H9 (cell line): ENCODE measurements around the gene SEMA4D. TPM values are rescaled to one million over a fixed set of nuclear protein-coding genes. Genes with fewer than 3 reads are reported as not detected.

ENCODE experiments used
- DNase-seq: peaks from one replicate; pipeline ENCODE4 v3.0.0-alpha.2; 2017
- H2AFZ ChIP-seq: one replicate; pipeline ENCODE4 v1.6.1; 2013; ENCODE audit warnings: mild to moderate bottlenecking, low read length, control low read depth, moderate library complexity
- H2AK5ac ChIP-seq: 2 replicates; pipeline ENCODE4 v1.6.1; 2013; ENCODE audit warnings: low read length, control low read depth, mixed read lengths; ENCODE audit not compliant: insufficient read length
- H2BK120ac ChIP-seq: one replicate; pipeline ENCODE4 v1.6.1; 2013; ENCODE audit warnings: low read depth, mild to moderate bottlenecking, low read length, control low read depth, inconsistent platforms; ENCODE audit not compliant: poor library complexity, severe bottlenecking
- H2BK12ac ChIP-seq: 2 replicates; pipeline ENCODE4 v1.6.1; 2013; ENCODE audit warnings: low read length, control low read depth, mixed read lengths, low read depth; ENCODE audit not compliant: insufficient read length
- H2BK15ac ChIP-seq: 2 replicates; pipeline ENCODE4 v1.6.1; 2013; ENCODE audit warnings: low read depth, low read length, control low read depth
- H2BK20ac ChIP-seq: one replicate; pipeline ENCODE4 v1.6.1; 2013; ENCODE audit warnings: low read depth, mild to moderate bottlenecking, low read length, control low read depth, inconsistent platforms; ENCODE audit not compliant: poor library complexity, severe bottlenecking
- H2BK5ac ChIP-seq: 2 replicates; pipeline ENCODE4 v1.6.1; 2013; ENCODE audit warnings: low read length, control low read depth, mixed read lengths; ENCODE audit not compliant: insufficient read length
- H3K14ac ChIP-seq: 2 replicates; pipeline ENCODE4 v1.6.1; 2013; ENCODE audit warnings: low read length, control low read depth; ENCODE audit not compliant: insufficient read depth
- H3K18ac ChIP-seq: 2 replicates; pipeline ENCODE4 v1.6.1; 2013; ENCODE audit warnings: low read depth, mild to moderate bottlenecking, mixed read lengths, low read length, control low read depth; ENCODE audit not compliant: insufficient read length
- H3K23ac ChIP-seq: 2 replicates; pipeline ENCODE4 v1.6.1; 2013; ENCODE audit warnings: low read length, control low read depth, mixed read lengths, low read depth; ENCODE audit not compliant: insufficient read length
- H3K23me2 ChIP-seq: 2 replicates; pipeline ENCODE4 v1.6.1; 2013; ENCODE audit warnings: low read depth, mild to moderate bottlenecking, mixed read lengths, low read length, control low read depth; ENCODE audit not compliant: insufficient read length, poor library complexity, severe bottlenecking
- H3K27ac ChIP-seq: 2 replicates; pipeline ENCODE4 v1.5.1; 2013; ENCODE audit warnings: low read length, control low read depth, mixed read lengths, low read depth; ENCODE audit not compliant: insufficient read length
- H3K27me3 ChIP-seq: 2 replicates; pipeline ENCODE4 v1.6.1; 2013; ENCODE audit warnings: low read length, control low read depth, inconsistent platforms; ENCODE audit not compliant: insufficient read depth
- H3K4ac ChIP-seq: 2 replicates; pipeline ENCODE4 v1.6.1; 2013; ENCODE audit warnings: low read depth, mild to moderate bottlenecking, control low read depth, inconsistent platforms, low read length, moderate library complexity
- H3K4me1 ChIP-seq: 2 replicates; pipeline ENCODE4 v1.6.1; 2013; ENCODE audit warnings: low read length, control low read depth, inconsistent platforms; ENCODE audit not compliant: insufficient read depth
- H3K4me2 ChIP-seq: 2 replicates; pipeline ENCODE4 v1.6.1; 2013; ENCODE audit warnings: low read length, control low read depth, mixed read lengths; ENCODE audit not compliant: insufficient read length, insufficient read depth
- H3K56ac ChIP-seq: 2 replicates; pipeline ENCODE4 v1.6.1; 2013; ENCODE audit warnings: low read depth, mild to moderate bottlenecking, mixed read lengths, low read length, control low read depth; ENCODE audit not compliant: insufficient read length
- H3K79me1 ChIP-seq: 2 replicates; pipeline ENCODE4 v1.6.1; 2013; ENCODE audit warnings: low read depth, mild to moderate bottlenecking, moderate library complexity, low read length, control low read depth, inconsistent platforms; ENCODE audit not compliant: insufficient read depth, poor library complexity, severe bottlenecking
- H3K79me2 ChIP-seq: 2 replicates; pipeline ENCODE4 v1.6.1; 2013; ENCODE audit warnings: low read length, control low read depth, inconsistent platforms; ENCODE audit not compliant: insufficient read depth
- H3K9ac ChIP-seq: 2 replicates; pipeline ENCODE4 v1.6.1; 2013; ENCODE audit warnings: low read length, control low read depth, mixed read lengths; ENCODE audit not compliant: insufficient read length; ENCODE audit errors: extremely low read depth
- H3K9me3 ChIP-seq: one replicate; pipeline ENCODE4 v1.6.1; 2013; ENCODE audit warnings: low read depth, low read length, inconsistent platforms; ENCODE audit not compliant: control insufficient read depth
- H3T11ph ChIP-seq: one replicate; pipeline ENCODE4 v1.6.1; 2013; ENCODE audit warnings: mild to moderate bottlenecking, low read length, control low read depth, inconsistent platforms
- H4K20me1 ChIP-seq: one replicate; pipeline ENCODE4 v1.6.1; 2013; ENCODE audit not compliant: control insufficient read depth, insufficient read length, insufficient read depth
- H4K5ac ChIP-seq: 2 replicates; pipeline ENCODE4 v1.6.1; 2013; ENCODE audit warnings: low read depth, mild to moderate bottlenecking, mixed read lengths, low read length, control low read depth; ENCODE audit not compliant: insufficient read length
- H4K8ac ChIP-seq: replicated peaks from 2 replicates; pipeline ENCODE4 v1.6.1; 2013; ENCODE audit warnings: low read length, control low read depth, mixed read lengths, low read depth; ENCODE audit not compliant: insufficient read length
- H4K91ac ChIP-seq: 2 replicates; pipeline ENCODE4 v1.6.1; 2013; ENCODE audit warnings: low read depth, mild to moderate bottlenecking, moderate library complexity, mixed read lengths, low read length, control low read depth; ENCODE audit not compliant: insufficient read length
- H3K27ac Mint-ChIP-seq, 3 experiments: 2 replicates in 2 of 3; 3 replicates in 1 of 3; pipeline ENCODE4 v1.8.0; 2020 to 2021; ENCODE audit warnings: mixed read lengths in 3 of 3, mild to moderate bottlenecking in 1 of 3, moderate library complexity in 1 of 3
- H3K27me3 Mint-ChIP-seq: 2 replicates; pipeline ENCODE4 v1.8.0; 2021; ENCODE audit warnings: low read depth, mild to moderate bottlenecking, moderate library complexity, mixed read lengths
- H3K36me3 Mint-ChIP-seq, 3 experiments: 2 replicates in 2 of 3; 3 replicates in 1 of 3; pipeline ENCODE4 v1.8.0; 2020 to 2021; ENCODE audit warnings: low read depth in 3 of 3, mixed read lengths in 3 of 3; ENCODE audit not compliant: insufficient read depth in 1 of 3
- H3K4me1 Mint-ChIP-seq, 2 experiments: 2 replicates each; pipeline ENCODE4 v1.8.0; 2020; ENCODE audit warnings: mixed read lengths in 2 of 2
- H3K4me3 Mint-ChIP-seq, 2 experiments: 2 replicates in 1 of 2; 3 replicates in 1 of 2; pipeline ENCODE4 v1.8.0; 2020 to 2021; ENCODE audit warnings: mild to moderate bottlenecking in 2 of 2, mixed read lengths in 2 of 2, moderate library complexity in 1 of 2
- H3K9me3 Mint-ChIP-seq, 2 experiments: 2 replicates in 1 of 2; 3 replicates in 1 of 2; pipeline ENCODE4 v1.8.0; 2020; ENCODE audit warnings: mild to moderate bottlenecking in 2 of 2, mixed read lengths in 2 of 2, moderate library complexity in 1 of 2
- WGBS: extraction: QIAGEN DNeasy Blood & Tissue Kit; methylation state at CpG from one replicate; pipeline ENCODE4 v1.1.7; 2013; ENCODE audit warnings: missing lambda C conversion rate, low lambda C conversion rate, mixed read lengths; ENCODE audit not compliant: insufficient read length; ENCODE audit errors: extremely low coverage; 5-methylcytosine and 5-hydroxymethylcytosine counted together
- total RNA-seq: library from RNA; stranded (reverse); gene quantifications from 2 replicates; pipeline ENCODE4 v1.2.1, GENCODE V29; 2021
- TF ChIP-seq, protein P1 (sequence below): fragments of 200-600 bp; sonication (generic); conservative IDR thresholded peaks from 3 replicates; pipeline ENCODE4 v1.8.0; 2021; ENCODE audit warnings: antibody characterized with exemption, mild to moderate bottlenecking

SEMA4D gene
- total RNA-seq, 1 experiment from 2014 or later: 47.2 TPM

DNA sequence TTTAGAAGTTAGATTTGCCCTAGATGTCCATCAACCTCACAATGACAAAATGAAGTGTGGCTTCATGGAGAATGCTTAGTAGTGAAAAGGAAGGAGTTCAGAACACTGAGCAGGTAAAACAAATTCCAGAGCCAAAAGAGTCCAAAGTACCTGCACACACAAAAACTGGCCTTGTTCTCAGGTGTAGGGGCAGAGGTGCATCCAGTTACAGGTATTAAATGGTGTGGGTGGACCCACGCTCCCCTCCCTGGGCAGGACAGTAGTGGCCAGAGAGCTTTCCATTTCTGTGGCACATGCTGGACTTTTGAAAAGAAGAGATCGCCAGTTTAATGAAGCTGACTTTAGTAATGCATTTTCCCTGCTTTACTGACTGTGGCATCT lies 132.4 kb downstream of the SEMA4D start:
- no peaks in the 10 kb centered on the region for H3K23me2 ChIP-seq
- H3K27me3 Mint-ChIP-seq: peaks cover 1% of the 10 kb centered on the region; the same call in 1 of the 2 replicates
- H3K9ac ChIP-seq: no peak overlapping the region
- H3K23ac ChIP-seq: no peak overlapping the region
- WGBS: no CpG with 5 or more reads among the region's 2 CpGs
- H4K91ac ChIP-seq: no peak overlapping the region
- H2AFZ ChIP-seq: no peak overlapping the region
- no peak overlapping the region for H4K5ac ChIP-seq
- H3K4me1 Mint-ChIP-seq: no peaks in the 10 kb centered on the region
- no peaks in the 10 kb centered on the region for H3K9me3 ChIP-seq
- H3K14ac ChIP-seq: no peak overlapping the region
- H3K4ac ChIP-seq: no peak overlapping the region
- DNase-seq: no peak
- no peak overlapping the region for H3K18ac ChIP-seq
- no peaks in the 10 kb centered on the region for H3K79me2 ChIP-seq
- H4K8ac ChIP-seq: no peak overlapping the region
- no peak overlapping the region for H2BK120ac ChIP-seq
- H2AK5ac ChIP-seq: no peak overlapping the region
- no peaks in the 10 kb centered on the region for H3K4me1 ChIP-seq
- no peak overlapping the region for H3T11ph ChIP-seq
- no peak overlapping the region for H3K27ac ChIP-seq
- H3K27me3 ChIP-seq: no peaks in the 10 kb centered on the region
- no peak overlapping the region for H3K4me2 ChIP-seq
- H3K9me3 Mint-ChIP-seq: no peaks in the 10 kb centered on the region
- H3K27ac Mint-ChIP-seq: no peak overlapping the region
- H2BK20ac ChIP-seq: no peak overlapping the region
- TF ChIP-seq, protein P1, sequence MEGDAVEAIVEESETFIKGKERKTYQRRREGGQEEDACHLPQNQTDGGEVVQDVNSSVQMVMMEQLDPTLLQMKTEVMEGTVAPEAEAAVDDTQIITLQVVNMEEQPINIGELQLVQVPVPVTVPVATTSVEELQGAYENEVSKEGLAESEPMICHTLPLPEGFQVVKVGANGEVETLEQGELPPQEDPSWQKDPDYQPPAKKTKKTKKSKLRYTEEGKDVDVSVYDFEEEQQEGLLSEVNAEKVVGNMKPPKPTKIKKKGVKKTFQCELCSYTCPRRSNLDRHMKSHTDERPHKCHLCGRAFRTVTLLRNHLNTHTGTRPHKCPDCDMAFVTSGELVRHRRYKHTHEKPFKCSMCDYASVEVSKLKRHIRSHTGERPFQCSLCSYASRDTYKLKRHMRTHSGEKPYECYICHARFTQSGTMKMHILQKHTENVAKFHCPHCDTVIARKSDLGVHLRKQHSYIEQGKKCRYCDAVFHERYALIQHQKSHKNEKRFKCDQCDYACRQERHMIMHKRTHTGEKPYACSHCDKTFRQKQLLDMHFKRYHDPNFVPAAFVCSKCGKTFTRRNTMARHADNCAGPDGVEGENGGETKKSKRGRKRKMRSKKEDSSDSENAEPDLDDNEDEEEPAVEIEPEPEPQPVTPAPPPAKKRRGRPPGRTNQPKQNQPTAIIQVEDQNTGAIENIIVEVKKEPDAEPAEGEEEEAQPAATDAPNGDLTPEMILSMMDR: no peak
- no peak overlapping the region for H3K4me3 Mint-ChIP-seq
- no peak overlapping the region for H3K56ac ChIP-seq
- no peaks in the 10 kb centered on the region for H3K79me1 ChIP-seq
- peaks cover 12 to 19% (median 18%) of the 10 kb centered on the region in 3 experiments for H3K36me3 Mint-ChIP-seq
- H2BK15ac ChIP-seq: no peak overlapping the region
- H2BK12ac ChIP-seq: no peak overlapping the region
- H4K20me1 ChIP-seq: no peaks in the 10 kb centered on the region
- H2BK5ac ChIP-seq: no peak overlapping the region
